ENCODE measurements around the gene CT55.
"Not testable (repeated sequence)": the region's sequence is repeated elsewhere in the genome, so short reads cannot be mapped to it uniquely, and the experiment has no call there.

The CT55 gene, protein sequence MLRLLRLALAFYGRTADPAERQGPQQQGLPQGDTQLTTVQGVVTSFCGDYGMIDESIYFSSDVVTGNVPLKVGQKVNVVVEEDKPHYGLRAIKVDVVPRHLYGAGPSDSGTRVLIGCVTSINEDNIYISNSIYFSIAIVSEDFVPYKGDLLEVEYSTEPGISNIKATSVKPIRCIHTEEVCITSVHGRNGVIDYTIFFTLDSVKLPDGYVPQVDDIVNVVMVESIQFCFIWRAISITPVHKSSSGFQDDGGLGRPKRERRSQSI
- 0 to 0.13 (median 0) reads per million in 18 experiments for total RNA-seq

GRCh38 chrX:135170877-135171519 is at the start of gene CT55:
TSS of gene CT55 (minus strand) at chrX:135171398. CDS start at chrX:135171171, 227 bp downstream.
- no peak for DNase-seq

- no peak for DNase-seq
Observed at GRCh38 chrX:135213200-135213844, 42.1 kb upstream of the CT55 start.

- not testable (repeated sequence) for DNase-seq
Observed at GRCh38 chrX:135206427-135206826, 35.2 kb upstream of the CT55 start.

DNA sequence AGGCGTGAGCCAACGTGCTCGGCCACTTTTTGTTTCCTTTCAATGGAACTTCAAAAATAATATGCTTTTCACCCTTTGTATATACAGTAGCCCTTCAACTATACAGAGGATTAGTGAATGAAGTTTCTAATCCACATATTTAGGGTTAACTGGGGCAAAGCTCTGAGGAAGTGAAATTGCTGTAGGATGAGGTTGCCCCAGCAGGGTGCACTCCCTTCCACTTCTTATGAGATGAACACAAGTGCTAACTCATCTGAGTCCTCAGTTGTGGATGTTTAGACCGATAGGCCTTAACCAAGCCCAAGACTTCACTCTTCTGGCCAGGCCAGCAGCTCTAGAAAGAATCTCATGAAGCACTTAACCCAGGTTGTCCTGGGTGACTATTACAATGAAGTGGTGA is 29.1 kb upstream of the CT55 start:
- peak; percentile 21 to 26 for DNase-seq

- no peak for DNase-seq
Observed at GRCh38 chrX:135194684-135195083, 23.5 kb upstream of the CT55 start.

- no peak for DNase-seq
Observed at GRCh38 chrX:135193740-135194139, 22.5 kb upstream of the CT55 start.

DNA sequence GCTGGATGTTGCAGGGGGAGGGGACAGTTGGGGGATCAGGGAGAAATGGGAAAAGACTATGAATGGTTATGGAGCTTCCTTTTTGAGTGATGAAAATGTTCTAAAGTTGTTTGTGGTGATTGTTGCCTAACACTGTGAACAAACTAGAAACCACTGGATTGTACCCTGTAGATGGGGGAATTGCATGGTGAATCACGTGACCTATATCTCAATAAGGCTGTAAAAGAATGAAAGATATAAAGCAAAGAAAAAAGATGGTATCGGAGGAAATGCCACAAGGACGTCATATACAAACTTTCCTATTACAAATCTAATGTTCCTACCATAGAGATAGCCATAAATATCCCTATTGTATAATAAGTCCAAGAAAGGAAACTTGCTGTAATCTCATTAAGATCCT is 20.6 kb upstream of the CT55 start:
- DNase-seq, result no peak

- peak; percentile 55 to 68 for DNase-seq
Observed at GRCh38 chrX:135185795-135186443, 14.7 kb upstream of the CT55 start.

- no peak for DNase-seq
Observed at GRCh38 chrX:135178636-135179035, 7.4 kb upstream of the CT55 start.

GRCh38 chrX:135170468-135170867 is 730 bp downstream of the CT55 start:
- DNase-seq, result no peak

- DNase-seq, result not testable (repeated sequence)
Observed at GRCh38 chrX:135169534-135169933, 1.7 kb downstream of the CT55 start.

DNA sequence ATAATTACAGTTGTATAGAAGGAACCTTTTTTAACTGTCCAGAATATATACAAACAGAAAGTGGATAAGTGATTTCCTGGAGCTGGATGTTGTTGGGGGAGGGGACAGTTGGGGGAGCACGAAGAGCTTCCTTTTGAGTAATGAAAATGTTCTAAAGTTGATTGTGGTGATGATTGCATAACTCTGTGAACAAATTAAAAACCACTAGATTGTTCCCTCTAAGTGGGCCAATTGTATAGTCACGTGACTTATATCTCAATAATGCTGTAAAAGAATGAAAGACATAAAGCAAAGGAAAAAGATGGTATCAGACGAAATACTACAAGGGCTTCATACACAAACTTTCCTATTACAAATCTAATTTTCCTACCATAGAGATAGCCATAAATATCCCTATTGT is 2.7 kb downstream of the CT55 start:
- DNase-seq, result no peak

GRCh38 chrX:135154688-135155087 is 16.5 kb downstream of the CT55 start:
- not testable (repeated sequence) for DNase-seq

- not testable (repeated sequence) for DNase-seq
Observed at GRCh38 chrX:135126145-135126544, 45.1 kb downstream of the CT55 start.

DNA sequence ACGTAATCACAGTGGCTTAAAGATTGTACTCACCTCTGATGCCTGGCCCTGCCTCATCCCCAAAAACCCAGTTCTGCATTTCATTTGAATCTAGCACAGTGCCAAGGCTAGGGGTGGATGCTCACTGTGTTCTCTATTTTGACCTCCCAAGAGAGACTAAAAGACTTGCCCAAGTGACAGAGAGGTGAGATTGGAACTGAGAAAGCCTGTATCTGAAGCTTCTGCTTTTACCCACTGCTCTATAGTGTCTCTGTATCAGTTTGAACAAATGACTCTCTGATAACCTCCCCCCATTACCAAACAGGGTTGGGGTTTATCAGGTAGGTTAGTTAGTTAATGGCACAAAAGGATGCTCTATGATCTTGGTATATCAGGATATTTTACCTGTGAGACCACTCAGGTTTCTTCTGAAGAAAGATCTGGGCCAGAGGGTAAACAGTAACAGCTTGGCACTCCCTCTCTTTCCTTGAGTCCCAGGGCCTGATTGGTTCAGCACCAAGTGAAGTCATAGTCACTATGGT is 51.1 kb downstream of the CT55 start, which contains the start of gene ETDB:
Gene ETDB (minus strand): TSS at position 471 of the 521 bp plus-strand sequence. CDS start 1,265 bp downstream, outside the sequence.
- not testable (repeated sequence) for DNase-seq

DNA sequence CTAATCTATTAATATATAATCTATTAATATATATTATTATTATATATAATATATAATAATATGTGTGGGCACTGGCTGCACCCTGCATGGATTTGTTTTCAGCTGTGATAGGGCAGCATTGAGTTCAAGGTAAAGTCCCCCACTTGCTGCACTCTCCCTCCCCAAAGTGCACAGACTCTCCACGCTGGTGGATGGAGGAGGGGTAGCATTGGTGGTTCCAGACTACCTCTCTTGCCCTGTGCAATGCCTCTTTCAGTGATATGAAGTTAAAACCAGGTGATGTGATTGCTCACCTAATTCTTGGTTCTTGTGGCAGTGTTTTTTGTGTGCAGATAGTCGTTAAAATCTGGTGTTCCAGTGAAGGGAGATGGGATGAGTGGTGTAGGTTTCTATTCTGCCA is 55.1 kb downstream of the CT55 start:
- DNase-seq, result not testable (repeated sequence)

GRCh38 chrX:135114392-135114791 is 56.8 kb downstream of the CT55 start:
- no peak for DNase-seq

- DNase-seq, result no peak
Observed at GRCh38 chrX:135112743-135113142, 58.5 kb downstream of the CT55 start.

GRCh38 chrX:135112096-135112729 is 59.0 kb downstream of the CT55 start:
- peak; percentile 40 to 49 for DNase-seq

GRCh38 chrX:135109554-135109953 is 61.6 kb downstream of the CT55 start:
- no peak for DNase-seq

Measured in inflammatory macrophage (primary cell).